ENCODE measurements around the gene TBX1.

DNA sequence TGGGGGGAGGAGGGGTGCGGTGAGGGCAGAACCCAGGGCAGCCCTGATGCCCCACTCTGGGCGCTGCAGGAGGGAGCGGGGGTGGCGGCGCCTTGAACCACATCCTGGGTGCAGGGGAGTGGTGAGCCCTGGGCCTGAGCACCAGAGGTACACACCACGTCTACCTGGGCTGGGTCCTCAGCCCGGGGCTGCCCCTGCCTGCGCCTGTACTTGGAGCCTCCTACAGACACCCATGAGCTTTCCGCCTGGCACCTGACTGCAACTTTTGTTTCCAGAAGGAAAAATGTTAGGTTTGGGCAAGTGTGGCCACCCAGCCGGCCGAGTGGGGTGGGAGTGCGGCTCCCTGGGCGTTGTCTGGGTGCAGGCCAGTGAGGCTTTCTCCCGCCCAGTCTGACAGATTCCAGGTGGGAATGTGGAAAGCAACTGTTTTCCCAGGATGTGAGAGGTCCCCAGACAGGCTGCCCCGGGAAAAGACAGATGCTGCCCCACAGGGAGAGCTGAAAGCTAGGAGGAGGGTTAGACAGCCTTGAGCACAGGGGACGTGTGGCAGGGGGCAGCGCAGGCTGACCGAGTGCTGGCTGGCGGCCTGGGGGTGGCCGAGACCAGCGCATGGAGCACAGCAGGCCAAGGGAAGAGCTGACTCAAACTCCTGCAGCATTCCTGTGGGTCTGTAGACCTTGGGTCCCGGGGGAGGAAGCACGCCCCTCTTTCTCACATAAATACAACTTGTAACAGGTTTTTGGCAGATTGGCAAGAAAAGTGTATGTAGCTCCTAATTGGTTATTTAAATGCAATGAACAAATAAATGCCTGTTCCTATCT is 50.0 kb downstream of the TBX1 start:
- TF ChIP-seq, protein P1, sequence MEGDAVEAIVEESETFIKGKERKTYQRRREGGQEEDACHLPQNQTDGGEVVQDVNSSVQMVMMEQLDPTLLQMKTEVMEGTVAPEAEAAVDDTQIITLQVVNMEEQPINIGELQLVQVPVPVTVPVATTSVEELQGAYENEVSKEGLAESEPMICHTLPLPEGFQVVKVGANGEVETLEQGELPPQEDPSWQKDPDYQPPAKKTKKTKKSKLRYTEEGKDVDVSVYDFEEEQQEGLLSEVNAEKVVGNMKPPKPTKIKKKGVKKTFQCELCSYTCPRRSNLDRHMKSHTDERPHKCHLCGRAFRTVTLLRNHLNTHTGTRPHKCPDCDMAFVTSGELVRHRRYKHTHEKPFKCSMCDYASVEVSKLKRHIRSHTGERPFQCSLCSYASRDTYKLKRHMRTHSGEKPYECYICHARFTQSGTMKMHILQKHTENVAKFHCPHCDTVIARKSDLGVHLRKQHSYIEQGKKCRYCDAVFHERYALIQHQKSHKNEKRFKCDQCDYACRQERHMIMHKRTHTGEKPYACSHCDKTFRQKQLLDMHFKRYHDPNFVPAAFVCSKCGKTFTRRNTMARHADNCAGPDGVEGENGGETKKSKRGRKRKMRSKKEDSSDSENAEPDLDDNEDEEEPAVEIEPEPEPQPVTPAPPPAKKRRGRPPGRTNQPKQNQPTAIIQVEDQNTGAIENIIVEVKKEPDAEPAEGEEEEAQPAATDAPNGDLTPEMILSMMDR (conservative IDR thresholded peaks at IDR 0.05 in 1 of 2, IDR thresholded peaks at IDR 0.05 in 1 of 2; ENCODE audit: extremely low read depth in 1 of 2, insufficient read depth in 1 of 2, low read depth in 1 of 2, low read length in 2 of 2) = no peak
- no peak for TF ChIP-seq EZH2 (IDR thresholded peaks at IDR 0.05; ENCODE audit: borderline replicate concordance, low read length)
